NT2/D1 (cell line): ENCODE measurements around the gene SIGLEC11.
"Not testable (repeated sequence)": the region's sequence is repeated elsewhere in the genome, so short reads cannot be mapped to it uniquely, and the experiment has no call there.

Experiments used
- DNase-seq: peaks from one replicate; pipeline ENCODE4 v3.0.0-alpha.2; 2011; ENCODE audit warnings: low read depth, low spot score
- H3K27me3 ChIP-seq: 2 replicates; pipeline ENCODE4 v1.6.0; 2011; ENCODE audit warnings: mild to moderate bottlenecking; ENCODE audit not compliant: insufficient read length, insufficient read depth
- H3K36me3 ChIP-seq: 2 replicates; pipeline ENCODE4 v1.6.1; 2011; ENCODE audit warnings: mild to moderate bottlenecking, low read length, mixed read lengths; ENCODE audit not compliant: insufficient read depth, insufficient read length
- H3K4me1 ChIP-seq: 2 replicates; pipeline ENCODE4 v1.5.1; 2011; ENCODE audit not compliant: insufficient read depth, insufficient read length
- H3K4me3 ChIP-seq: 2 replicates; pipeline ENCODE4 v1.5.1; 2011; ENCODE audit warnings: low read depth; ENCODE audit not compliant: insufficient read length
- H3K9ac ChIP-seq: 2 replicates; pipeline ENCODE4 v1.6.0; 2011; ENCODE audit warnings: low read depth; ENCODE audit not compliant: insufficient read length
- H3K9me3 ChIP-seq: 2 replicates; pipeline ENCODE4 v1.5.1; 2011; ENCODE audit warnings: mild to moderate bottlenecking, low read length; ENCODE audit not compliant: insufficient read depth
- SUZ12 ChIP-seq: IDR thresholded peaks from 2 replicates; pipeline ENCODE4 v1.6.1; 2011; ENCODE audit not compliant: insufficient read length, insufficient read depth; ENCODE audit errors: extremely low read depth
- YY1 ChIP-seq: IDR thresholded peaks from 2 replicates; pipeline ENCODE4 v1.6.1; 2011; ENCODE audit not compliant: insufficient read length, insufficient read depth
- ZNF274 ChIP-seq: IDR thresholded peaks from 2 replicates; pipeline ENCODE4 v1.6.1; 2011; ENCODE audit warnings: mild to moderate bottlenecking, low read depth, low read length

The SIGLEC11 gene

GRCh38 chr19:49929611-49930482, 31.1 kb downstream of the SIGLEC11 start:
- peak overlapping the region; percentile 91 for H3K4me3 ChIP-seq
- H3K36me3 ChIP-seq = peaks cover 30% of the 10 kb centered on the region
- no peaks in the 10 kb centered on the region for H3K27me3 ChIP-seq
- H3K9ac ChIP-seq = peak overlapping the region; percentile 97
- H3K4me1 ChIP-seq = peaks cover 8% of the 10 kb centered on the region
- H3K9me3 ChIP-seq = no peaks in the 10 kb centered on the region
- DNase-seq = peak; percentile 93
- TF ChIP-seq YY1 (no peak), SUZ12 (no peak), ZNF274 (no peak)

GRCh38 chr19:49929121-49929610, 31.8 kb downstream of the SIGLEC11 start, which contains the start of the genes ATF5 and NUP62:
Gene ATF5 (plus strand): TSS chr19:49929205. CDS start chr19:49930851, 1,646 bp downstream.
Gene NUP62 (minus strand): TSS chr19:49929504. CDS start chr19:49909807, 19,697 bp downstream.
- TF ChIP-seq SUZ12 (no peak), YY1 (no peak), ZNF274 (no peak)
- Histone ChIP-seq H3K36me3 (peaks cover 37% of the 10 kb centered on the region), H3K9me3 (no peaks in the 10 kb centered on the region), H3K9ac (peak within 1 kb of the TSS; percentile 97), H3K27me3 (no peaks in the 10 kb centered on the region), H3K4me1 (peaks cover 13% of the 10 kb centered on the region), H3K4me3 (peak within 1 kb of the TSS; percentile 91)
- peak; percentile 30 for DNase-seq

GRCh38 chr19:49927526-49928264, 33.3 kb downstream of the SIGLEC11 start:
- TF ChIP-seq YY1 = no peak
- no peak for TF ChIP-seq ZNF274
- no peak for TF ChIP-seq SUZ12
- DNase-seq = no peak
- peak overlapping the region; percentile 72 for H3K9ac ChIP-seq
- H3K36me3 ChIP-seq = peaks cover 49% of the 10 kb centered on the region
- peak overlapping the region; percentile 26 for H3K4me3 ChIP-seq
- H3K9me3 ChIP-seq = no peaks in the 10 kb centered on the region
- no peaks in the 10 kb centered on the region for H3K27me3 ChIP-seq
- peaks cover 25% of the 10 kb centered on the region for H3K4me1 ChIP-seq

- DNase-seq = no peak
- Histone ChIP-seq H3K9me3 (no peaks in the 10 kb centered on the region), H3K27me3 (no peaks in the 10 kb centered on the region), H3K36me3 (peaks cover 60% of the 10 kb centered on the region), H3K4me1 (peaks cover 30% of the 10 kb centered on the region), H3K9ac (no peak overlapping the region), H3K4me3 (no peak overlapping the region)
- TF ChIP-seq YY1 = no peak
Measured at GRCh38 chr19:49926515-49926914, 34.5 kb downstream of the SIGLEC11 start.

GRCh38 chr19:49925486-49925885, 35.5 kb downstream of the SIGLEC11 start:
- Histone ChIP-seq H3K9me3 (no peaks in the 10 kb centered on the region), H3K27me3 (no peaks in the 10 kb centered on the region), H3K4me3 (no peak overlapping the region), H3K4me1 (peaks cover 37% of the 10 kb centered on the region), H3K9ac (no peak overlapping the region), H3K36me3 (peaks cover 70% of the 10 kb centered on the region)
- no peak for DNase-seq
- TF ChIP-seq SUZ12 = no peak
- TF ChIP-seq ZNF274 = no peak
- no peak for TF ChIP-seq YY1

GRCh38 chr19:49924881-49925210, 36.1 kb downstream of the SIGLEC11 start:
- Histone ChIP-seq H3K36me3 (peaks cover 72% of the 10 kb centered on the region), H3K4me1 (peaks cover 41% of the 10 kb centered on the region)
- not testable (repeated sequence) for H3K27me3 ChIP-seq, DNase-seq, H3K9ac ChIP-seq, H3K9me3 ChIP-seq, H3K4me3 ChIP-seq
